K562 (cell line): ENCODE measurements around the gene RHOF. TPM values are rescaled to one million over a fixed set of nuclear protein-coding genes. Genes with fewer than 3 reads are reported as not detected.

Experiments used
- CTCF ChIP-seq, 3 experiments: IDR thresholded peaks in 2 of 3; conservative IDR thresholded peaks in 1 of 3; 2 replicates each; pipeline ENCODE4 v1.5.1; 2011 to 2012; ENCODE audit warnings: low read length in 3 of 3, mild to moderate bottlenecking in 3 of 3, control low read depth in 2 of 3, improper control_type of control experiment in 1 of 3, inconsistent platforms in 1 of 3, low read depth in 1 of 3, mixed read lengths in 1 of 3, moderate library complexity in 1 of 3; ENCODE audit not compliant: insufficient read depth in 2 of 3
- FOXM1 ChIP-seq, 2 experiments: fragments of 450-650 bp in 1 of 2; sonication (generic) in 1 of 2; formaldehyde crosslinking in 1 of 2; IDR thresholded peaks; 2 replicates each; pipeline versions ENCODE4 v1.6.1 to v1.9.0; 2017 to 2022; ENCODE audit warnings: low read depth in 2 of 2, mild to moderate bottlenecking in 2 of 2, missing genetic modification reagents in 1 of 2, moderate library complexity in 1 of 2
- HDGF ChIP-seq: fragments of 450-650 bp; IDR thresholded peaks from 2 replicates; pipeline ENCODE4 v1.6.1; 2016
- HLTF ChIP-seq: fragments of 450-650 bp; IDR thresholded peaks from 2 replicates; pipeline ENCODE4 v1.6.1; 2016
- MAFF ChIP-seq: IDR thresholded peaks from 2 replicates; pipeline ENCODE4 v1.6.1; 2012; ENCODE audit warnings: low read length, improper control_type of control experiment
- MCM2 ChIP-seq: fragments of 450-650 bp; IDR thresholded peaks from 2 replicates; pipeline ENCODE4 v1.6.1; 2017; ENCODE audit warnings: low read depth, mild to moderate bottlenecking
- MEF2D ChIP-seq: conservative IDR thresholded peaks from 2 replicates; pipeline ENCODE4 v1.6.1; 2016; ENCODE audit warnings: low read depth, missing genetic modification characterization, missing compliant biosample characterization
- MTA3 ChIP-seq: fragments of 450-650 bp; formaldehyde crosslinking; IDR thresholded peaks from 2 replicates; pipeline ENCODE4 v1.6.1; 2017; ENCODE audit warnings: mild to moderate bottlenecking, borderline replicate concordance
- PML ChIP-seq: IDR thresholded peaks from 2 replicates; pipeline ENCODE4 v1.6.1; 2012; ENCODE audit warnings: low read length, inconsistent platforms
- RHOXF2B ChIP-seq: fragments of 250-450 bp; sonication (Bioruptor Pico); conservative IDR thresholded peaks from 2 replicates; pipeline ENCODE4 v1.5.1; 2021
- U2AF1 ChIP-seq: fragments of 200-400 bp; formaldehyde crosslinking; optimal IDR thresholded peaks from 2 replicates; pipeline ENCODE3; 2017; ENCODE audit warnings: mild to moderate bottlenecking, low read depth, low read length, moderate library complexity
- UBTF ChIP-seq, 2 experiments: IDR thresholded peaks; 2 replicates each; pipeline ENCODE4 v1.6.1; 2012; ENCODE audit warnings: improper control_type of control experiment in 2 of 2, low read depth in 2 of 2, low read length in 2 of 2, borderline replicate concordance in 1 of 2
- ZKSCAN1 ChIP-seq: fragments of 150-350 bp; IDR thresholded peaks from 2 replicates; pipeline ENCODE4 v1.6.1; 2016; ENCODE audit warnings: low read depth, low read length
- ZNF146 ChIP-seq: IDR thresholded peaks from one replicate; pipeline ENCODE4 v1.6.1; 2018; ENCODE audit warnings: missing compliant biosample characterization; ENCODE audit not compliant: unreplicated experiment
- ZNF184 ChIP-seq: sonication (generic); formaldehyde crosslinking; IDR thresholded peaks from 2 replicates; pipeline ENCODE4 v1.5.0; 2020; ENCODE audit warnings: missing genetic modification reagents
- polyA plus RNA-seq, 8 experiments: library from polyadenylated mRNA; depleted of rRNA in 4 of 8; stranded (reverse) in 5 of 8; unstranded in 3 of 8; fragments of >200 nt; fragmentation: Nextera tagmentation in 2 of 8; fragmentation: Illumina TruSeq in 1 of 8; extraction: Ambion mirVana in 2 of 8; extraction: Trizol in 1 of 8; gene quantifications; 2 replicates each; pipeline versions ENCODE4 v1.2.1 to v1.2.3, GENCODE V29; 2011 to 2014; ENCODE audit warnings: inconsistent platforms in 1 of 8, missing spikeins in 1 of 8
- total RNA-seq, 7 experiments: library from RNA; depleted of rRNA in 6 of 7; stranded (reverse); fragments of >200 nt in 6 of 7; fragmentation: Illumina TruSeq in 2 of 7; extraction: Trizol in 2 of 7; gene quantifications; 2 replicates each; pipeline versions ENCODE4 v1.2.1 to v1.2.3, GENCODE V29; 2011 to 2021; ENCODE audit warnings: low replicate concordance in 1 of 7
- TF ChIP-seq, protein P1 (sequence below): fragments of 250-450 bp; sonication (Bioruptor Pico); IDR thresholded peaks from 2 replicates; pipeline ENCODE4 v1.8.0; 2022; ENCODE audit warnings: inconsistent platforms, mild to moderate bottlenecking, moderate library complexity, borderline replicate concordance
- TF ChIP-seq, protein P2 (sequence below): sonication (generic); formaldehyde crosslinking; IDR thresholded peaks from 2 replicates; pipeline ENCODE4 v1.8.0; 2022; ENCODE audit warnings: missing genetic modification reagents, mild to moderate bottlenecking, moderate library complexity, borderline replicate concordance
- TF ChIP-seq, protein P3 (sequence below): IDR thresholded peaks from 2 replicates; pipeline ENCODE4 v1.6.1; 2011; ENCODE audit warnings: borderline replicate concordance, low read depth, mild to moderate bottlenecking, moderate library complexity, low read length; ENCODE audit not compliant: insufficient read depth, poor library complexity, severe bottlenecking

Gene RHOF
- total and polyA plus RNA-seq, 9 of the 15 experiments (the other 6 are each of a cell fraction or from before 2014, with no cell fraction given) = 0.13 to 10.1 (median 4.0) TPM

GRCh38 chr12:121795034-121795968 lies 1.8 kb upstream of the RHOF start (continued):
- TF ChIP-seq CTCF (IDR thresholded peaks at IDR 0.05 in 2 of 3, conservative IDR thresholded peaks at IDR 0.05 in 1 of 3; ENCODE audit: insufficient read depth in 2 of 3, low read depth in 1 of 3, low read length in 3 of 3) = peak; percentile 96 to 99 (median 97)
- TF ChIP-seq ZNF146 (CRISPR knock-in tag) = no peak
- TF ChIP-seq MCM2 = no peak
- TF ChIP-seq HLTF = no peak
- TF ChIP-seq, protein P1, sequence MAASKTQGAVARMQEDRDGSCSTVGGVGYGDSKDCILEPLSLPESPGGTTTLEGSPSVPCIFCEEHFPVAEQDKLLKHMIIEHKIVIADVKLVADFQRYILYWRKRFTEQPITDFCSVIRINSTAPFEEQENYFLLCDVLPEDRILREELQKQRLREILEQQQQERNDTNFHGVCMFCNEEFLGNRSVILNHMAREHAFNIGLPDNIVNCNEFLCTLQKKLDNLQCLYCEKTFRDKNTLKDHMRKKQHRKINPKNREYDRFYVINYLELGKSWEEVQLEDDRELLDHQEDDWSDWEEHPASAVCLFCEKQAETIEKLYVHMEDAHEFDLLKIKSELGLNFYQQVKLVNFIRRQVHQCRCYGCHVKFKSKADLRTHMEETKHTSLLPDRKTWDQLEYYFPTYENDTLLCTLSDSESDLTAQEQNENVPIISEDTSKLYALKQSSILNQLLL = no peak
- TF ChIP-seq MEF2D = no peak
- no peak for TF ChIP-seq RHOXF2B (CRISPR knock-in tag)
- no peak for TF ChIP-seq HDGF
- TF ChIP-seq FOXM1 (IDR thresholded peaks at IDR 0.05; ENCODE audit: low read depth) = no peak
- TF ChIP-seq FOXM1 (CRISPR knock-in tag; IDR thresholded peaks at IDR 0.05; ENCODE audit: low read depth) = 0 out of 2 replicates have a peak, but pooled peaks have one; percentile 48
- TF ChIP-seq U2AF1 = no peak
- TF ChIP-seq UBTF (IDR thresholded peaks at IDR 0.05; ENCODE audit: borderline replicate concordance in 1 of 2, low read depth in 2 of 2, low read length in 2 of 2) = no peak
- TF ChIP-seq MTA3 = peak; percentile 22; the same call in 1 of the 2 replicates
- peak; percentile 31 for TF ChIP-seq MAFF
- no peak for TF ChIP-seq ZNF184 (CRISPR knock-in tag)
- TF ChIP-seq, protein P2, sequence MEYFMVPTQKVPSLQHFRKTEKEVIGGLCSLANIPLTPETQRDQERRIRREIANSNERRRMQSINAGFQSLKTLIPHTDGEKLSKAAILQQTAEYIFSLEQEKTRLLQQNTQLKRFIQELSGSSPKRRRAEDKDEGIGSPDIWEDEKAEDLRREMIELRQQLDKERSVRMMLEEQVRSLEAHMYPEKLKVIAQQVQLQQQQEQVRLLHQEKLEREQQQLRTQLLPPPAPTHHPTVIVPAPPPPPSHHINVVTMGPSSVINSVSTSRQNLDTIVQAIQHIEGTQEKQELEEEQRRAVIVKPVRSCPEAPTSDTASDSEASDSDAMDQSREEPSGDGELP (CRISPR knock-in tag) = peak; percentile 60; the same call in 1 of the 2 replicates
- TF ChIP-seq, protein P3, sequence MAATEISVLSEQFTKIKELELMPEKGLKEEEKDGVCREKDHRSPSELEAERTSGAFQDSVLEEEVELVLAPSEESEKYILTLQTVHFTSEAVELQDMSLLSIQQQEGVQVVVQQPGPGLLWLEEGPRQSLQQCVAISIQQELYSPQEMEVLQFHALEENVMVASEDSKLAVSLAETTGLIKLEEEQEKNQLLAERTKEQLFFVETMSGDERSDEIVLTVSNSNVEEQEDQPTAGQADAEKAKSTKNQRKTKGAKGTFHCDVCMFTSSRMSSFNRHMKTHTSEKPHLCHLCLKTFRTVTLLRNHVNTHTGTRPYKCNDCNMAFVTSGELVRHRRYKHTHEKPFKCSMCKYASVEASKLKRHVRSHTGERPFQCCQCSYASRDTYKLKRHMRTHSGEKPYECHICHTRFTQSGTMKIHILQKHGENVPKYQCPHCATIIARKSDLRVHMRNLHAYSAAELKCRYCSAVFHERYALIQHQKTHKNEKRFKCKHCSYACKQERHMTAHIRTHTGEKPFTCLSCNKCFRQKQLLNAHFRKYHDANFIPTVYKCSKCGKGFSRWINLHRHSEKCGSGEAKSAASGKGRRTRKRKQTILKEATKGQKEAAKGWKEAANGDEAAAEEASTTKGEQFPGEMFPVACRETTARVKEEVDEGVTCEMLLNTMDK = peak; percentile 90
- TF ChIP-seq PML = peak; percentile 37; the same call in 1 of the 2 replicates
- no peak for TF ChIP-seq ZKSCAN1
